ELF-1 (cell line): ENCODE results near the gene IFT43.

ENCODE experiments used
- DNase-seq: peaks from one replicate; pipeline ENCODE4 v3.0.0-alpha.2; 2016; ENCODE audit warnings: low read depth, low spot score

Gene IFT43

GRCh38 chr14:76104802-76105355 lies 119.3 kb downstream of the IFT43 start:
- DNase-seq = no peak

- DNase-seq = no peak
These were observed 120.6 kb downstream of the IFT43 start for GRCh38 chr14:76106188-76106587.

DNA sequence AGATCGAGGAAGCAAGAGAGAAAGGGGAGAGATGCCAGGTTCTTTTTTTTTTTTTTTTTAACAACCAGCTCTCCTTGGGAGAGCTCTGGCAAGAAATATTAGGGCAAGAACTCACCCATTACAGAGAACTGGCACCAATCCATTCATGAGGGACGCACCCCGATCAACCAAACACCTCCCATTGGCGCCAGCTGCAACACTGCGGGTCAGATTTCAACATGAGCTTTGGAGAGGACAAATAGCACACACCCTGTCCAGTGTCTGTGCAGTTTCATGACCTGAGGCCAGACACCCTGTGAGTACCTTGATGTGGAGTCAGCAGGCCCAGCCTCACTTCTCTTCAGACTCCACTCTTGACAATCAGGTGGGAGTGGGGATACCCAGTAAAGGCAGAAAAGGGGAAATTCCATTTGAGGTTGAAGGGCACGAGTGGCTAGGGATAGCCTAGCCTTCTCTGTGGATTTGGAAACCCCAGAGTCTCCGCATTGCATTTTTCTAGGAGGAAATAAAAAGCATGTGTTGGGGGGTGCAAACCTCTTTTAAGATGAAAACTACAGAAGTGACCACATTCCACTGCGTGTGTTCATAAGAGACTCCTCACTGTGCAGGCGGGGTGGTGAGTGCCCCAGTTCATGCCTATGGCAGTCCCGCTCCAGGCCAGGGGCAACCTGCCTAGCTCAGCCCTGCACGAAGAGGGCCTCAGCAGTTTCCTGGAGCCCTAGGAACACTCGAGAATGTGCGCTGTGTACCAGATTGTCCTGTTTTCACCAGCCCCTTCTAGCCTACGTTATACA lies 123.7 kb downstream of the IFT43 start:
- DNase-seq = no peak

GRCh38 chr14:76112889-76113624 lies 127.5 kb downstream of the IFT43 start:
- DNase-seq = peak; percentile 77

DNA sequence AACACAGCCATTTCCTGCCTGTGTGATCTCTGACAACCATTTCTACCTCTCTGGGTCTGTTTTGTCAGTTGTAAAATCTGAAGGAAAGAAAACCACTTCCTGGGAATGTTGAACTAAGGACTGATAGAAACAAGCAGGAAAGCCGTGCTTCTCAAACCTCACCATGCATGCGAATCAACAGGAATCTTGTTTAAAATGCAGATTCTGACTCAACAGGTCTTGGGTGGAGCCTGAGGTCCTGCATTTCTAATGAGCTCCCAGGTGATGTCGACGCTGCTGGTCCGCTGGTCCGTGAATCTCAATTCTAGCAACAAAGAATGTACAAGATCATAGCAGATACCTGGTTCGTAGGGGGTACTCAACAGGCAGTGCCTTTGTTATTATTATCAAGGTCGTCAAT lies 128.1 kb downstream of the IFT43 start:
- peak; percentile 28 for DNase-seq

GRCh38 chr14:76115010-76115422 lies 129.5 kb downstream of the IFT43 start:
- peak; percentile 61 for DNase-seq

GRCh38 chr14:76117789-76118484 lies 132.4 kb downstream of the IFT43 start:
- DNase-seq = no peak

- DNase-seq = no peak
These were observed 133.0 kb downstream of the IFT43 start for GRCh38 chr14:76118594-76118993.

GRCh38 chr14:76121089-76121748 lies 135.7 kb downstream of the IFT43 start:
- no peak for DNase-seq

- DNase-seq = peak; percentile 69
These were observed 138.1 kb downstream of the IFT43 start for GRCh38 chr14:76123426-76124225.

DNA sequence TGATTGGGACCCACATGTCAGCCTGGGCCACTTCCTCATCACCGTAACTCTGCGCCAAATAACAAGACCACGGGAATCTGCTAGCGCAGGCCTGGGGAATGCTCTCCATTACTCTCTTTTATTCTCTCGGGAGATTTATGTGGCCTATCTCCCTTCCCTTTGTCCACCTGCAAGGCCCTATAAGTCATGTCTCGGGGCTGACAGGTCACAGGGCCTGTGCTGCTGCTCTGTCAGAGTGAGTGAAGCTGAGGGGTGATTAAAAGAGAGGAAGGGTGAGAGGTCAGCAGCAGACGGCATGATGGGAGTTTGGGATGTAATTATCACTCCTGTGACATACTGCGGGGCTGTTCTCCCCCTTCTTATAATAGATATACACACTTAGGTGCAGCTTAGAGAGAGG lies 139.9 kb downstream of the IFT43 start:
- DNase-seq = no peak

DNA sequence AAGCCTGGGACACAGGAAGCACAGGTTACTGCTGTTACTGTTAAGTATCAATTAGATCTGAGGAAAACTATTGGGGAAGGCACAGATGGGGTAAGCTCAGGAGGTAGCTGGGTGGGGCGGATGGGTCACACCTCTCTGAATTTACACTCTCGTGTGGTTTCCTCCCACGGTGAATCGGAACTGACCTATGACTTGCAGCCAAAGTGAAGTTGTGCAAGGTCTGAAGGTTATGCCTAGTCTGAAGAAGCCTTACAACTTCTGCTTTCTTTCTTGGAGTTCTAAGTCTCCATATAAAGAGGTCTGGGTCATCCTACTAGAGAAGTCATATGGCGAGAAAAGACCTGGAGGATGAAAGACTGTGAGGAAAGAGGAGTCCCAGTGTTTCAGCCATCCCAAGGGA lies 140.5 kb downstream of the IFT43 start:
- DNase-seq = no peak

DNA sequence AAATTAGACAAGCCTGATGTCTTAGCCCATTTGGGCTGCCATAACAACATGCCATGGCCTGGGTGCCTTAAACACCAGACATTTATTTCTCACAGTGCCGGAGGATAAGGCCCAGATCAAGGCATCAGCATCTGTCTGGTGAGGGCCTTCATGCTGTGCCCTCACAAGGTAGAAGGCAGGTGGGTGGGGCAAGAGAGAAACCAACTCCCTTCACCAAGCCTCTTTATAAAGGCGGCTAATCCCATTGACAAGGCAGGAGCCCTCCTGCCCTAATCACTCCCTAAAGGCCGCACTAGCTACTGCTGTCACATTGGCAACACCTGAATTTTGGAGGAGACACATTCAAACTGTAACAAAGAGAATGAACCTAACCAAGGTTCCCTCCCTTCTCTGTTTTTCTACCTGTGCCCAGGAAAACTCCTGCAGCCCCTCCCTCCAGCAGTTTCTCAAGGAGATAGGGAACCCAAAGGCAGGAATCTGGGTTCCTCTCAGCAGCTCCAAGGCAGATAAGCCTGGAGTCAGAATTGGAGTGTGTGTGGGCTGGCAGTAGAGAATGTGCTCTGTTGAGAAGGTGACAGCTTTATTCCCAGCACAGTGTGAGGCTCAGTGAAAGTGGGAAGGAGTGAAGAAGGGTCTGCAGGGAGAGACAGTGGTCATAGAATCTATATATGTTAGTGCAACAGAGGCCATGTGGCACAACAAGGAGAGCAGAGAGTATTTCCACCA lies 144.5 kb downstream of the IFT43 start:
- DNase-seq = no peak

DNA sequence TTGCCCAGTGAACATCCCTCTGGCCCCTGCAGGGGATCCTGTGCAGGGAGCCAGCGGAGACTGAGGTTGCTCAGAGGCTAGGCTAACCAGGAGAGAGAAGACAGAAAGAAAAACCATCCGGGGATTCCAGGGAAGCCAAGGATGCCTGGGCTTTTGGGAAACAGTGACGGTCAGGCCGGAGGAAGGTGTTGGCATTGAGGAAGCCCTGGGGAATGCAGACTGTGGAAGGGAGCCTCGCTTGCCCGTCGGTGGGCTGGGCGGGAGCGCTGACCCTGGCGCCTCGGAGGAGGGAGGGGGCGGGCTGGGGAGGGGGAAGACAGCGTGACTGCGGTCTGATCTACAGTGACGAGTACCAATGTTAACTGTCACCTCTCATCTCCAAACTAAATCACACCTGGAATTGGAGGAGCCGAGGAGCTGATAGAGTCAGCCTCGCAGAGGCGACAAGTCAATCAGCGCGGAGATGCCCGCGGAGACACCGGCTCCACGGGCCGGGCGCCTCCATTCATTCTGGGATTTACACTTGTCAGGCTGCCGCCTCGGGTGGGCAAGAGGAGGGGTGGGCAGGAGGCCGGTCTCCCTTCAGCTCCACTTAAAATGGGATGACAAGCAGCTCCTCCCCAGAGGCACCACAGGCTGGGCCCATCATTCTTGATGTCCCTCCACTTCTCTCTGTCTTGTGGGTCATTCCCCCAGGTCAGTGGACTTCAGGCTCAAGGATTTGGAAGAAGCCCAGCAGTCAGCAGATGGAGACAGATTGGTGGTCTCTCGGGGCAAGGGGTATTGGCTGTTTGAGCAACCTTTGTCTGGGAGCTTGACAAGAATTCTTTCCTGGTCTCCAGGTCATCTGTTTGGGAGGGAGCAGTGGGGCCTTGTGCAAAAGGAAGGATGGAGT lies 145.8 kb downstream of the IFT43 start:
- DNase-seq = no peak

DNA sequence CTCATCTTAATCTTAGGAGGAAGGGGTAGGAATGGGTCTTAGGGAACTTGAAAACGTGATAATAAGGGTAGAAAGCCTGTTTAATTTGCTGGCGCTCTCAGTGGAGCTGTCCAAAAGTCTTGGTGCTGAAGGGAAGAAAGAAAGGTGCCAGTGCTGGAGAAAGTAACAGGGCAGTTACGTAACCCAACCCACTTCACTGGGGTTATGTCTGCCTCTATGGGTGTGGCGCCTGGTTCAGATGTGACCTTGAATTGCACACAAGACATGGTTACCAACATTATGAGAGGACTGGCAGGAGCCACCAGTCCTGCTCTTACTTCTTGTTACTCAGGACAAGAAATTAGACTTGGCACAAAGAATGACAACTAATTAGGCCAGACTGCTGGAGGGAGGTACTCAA lies 147.5 kb downstream of the IFT43 start:
- peak; percentile 63 for DNase-seq
